Measurements from ENCODE around the gene ZMPSTE24. TPM values are rescaled to one million over a fixed set of nuclear protein-coding genes. Genes with fewer than 3 reads are reported as not detected.
A peak's percentile ranks its signal among the peaks of the same experiment; 100 is the strongest.

ZMPSTE24 gene
- total and polyA plus RNA-seq, 10 of the 15 experiments (the other 5 are each of a cell fraction or from before 2014, with no cell fraction given): 21.5 to 84.4 (median 43.6) TPM

- Histone ChIP-seq H3K79me2 (ENCODE audit: control insufficient read depth, insufficient read depth, low read length) (no peaks in the 10 kb centered on the region), H2AFZ (ENCODE audit: control insufficient read depth, low read depth, low read length) (no peak overlapping the region), H3K9ac (ENCODE audit: control insufficient read depth, insufficient read depth, low read length) (no peak overlapping the region), H3K4me1 (ENCODE audit: control insufficient read depth, insufficient read depth, low read length) (no peaks in the 10 kb centered on the region), H3K4me3 (no peak overlapping the region), H4K20me1 (ENCODE audit: control insufficient read depth, insufficient read depth) (no peaks in the 10 kb centered on the region), H3K27ac (ENCODE audit: control insufficient read depth, insufficient read depth) (no peak overlapping the region), H3K36me3 (ENCODE audit: control insufficient read depth in 2 of 2, insufficient read depth in 2 of 2, low read length in 1 of 2) (peaks cover 0 to 2% of the 10 kb centered on the region in 2 experiments; a peak in 2 of 4 replicates), H3K27me3 (replicated peaks in 1 of 2; ENCODE audit: control insufficient read depth in 2 of 2, insufficient read depth in 2 of 2, low read length in 1 of 2) (no peaks in the 10 kb centered on the region), H3K9me3 (replicated peaks; ENCODE audit: control insufficient read depth, insufficient read depth, low read length) (no peaks in the 10 kb centered on the region), H3K4me2 (ENCODE audit: control insufficient read depth, insufficient read depth) (no peak overlapping the region)
- RAD21 ChIA-PET (ENCODE audit: unreplicated experiment): interaction anchor here (0.6 to 1.5 kb wide), 2 partner anchors 156 to 162 kb away, joined by 3 read pairs; no protein-coding TSS in a partner anchor
- in situ Hi-C loops (cut with MboI) (no loop called here), intact Hi-C loops (cut with micrococcal nuclease; ENCODE audit: unreplicated experiment) (no loop called here)
- WGBS (ENCODE audit: insufficient coverage, insufficient replicate concordance, low lambda C conversion rate, missing lambda C conversion rate): 61% methylated on average over 7 of the region's 8 CpGs
- ATAC-seq: peak; percentile 15; the same call in 2 of the 3 replicates
- no peak for DNase-seq (ENCODE audit: low read depth, low spot score)
- no TSS peak for BruUV-seq (replicated peaks)
- no peak for FAIRE-seq
- POLR2A ChIA-PET: interaction anchor here (0.5 to 0.7 kb wide), 2 partner anchors 10 to 58 kb away, joined by 3 to 5 read pairs; no protein-coding TSS in a partner anchor
- CTCF ChIA-PET: interaction anchor here (0.9 to 2.4 kb wide), 2 partner anchors 147 to 156 kb away, joined by 5 to 6 read pairs; no protein-coding TSS in a partner anchor
- TF ChIP-seq SRF (IDR thresholded peaks at IDR 0.05; ENCODE audit: low read depth in 2 of 2, low read length in 2 of 2): no peak
- TF ChIP-seq, protein P1, sequence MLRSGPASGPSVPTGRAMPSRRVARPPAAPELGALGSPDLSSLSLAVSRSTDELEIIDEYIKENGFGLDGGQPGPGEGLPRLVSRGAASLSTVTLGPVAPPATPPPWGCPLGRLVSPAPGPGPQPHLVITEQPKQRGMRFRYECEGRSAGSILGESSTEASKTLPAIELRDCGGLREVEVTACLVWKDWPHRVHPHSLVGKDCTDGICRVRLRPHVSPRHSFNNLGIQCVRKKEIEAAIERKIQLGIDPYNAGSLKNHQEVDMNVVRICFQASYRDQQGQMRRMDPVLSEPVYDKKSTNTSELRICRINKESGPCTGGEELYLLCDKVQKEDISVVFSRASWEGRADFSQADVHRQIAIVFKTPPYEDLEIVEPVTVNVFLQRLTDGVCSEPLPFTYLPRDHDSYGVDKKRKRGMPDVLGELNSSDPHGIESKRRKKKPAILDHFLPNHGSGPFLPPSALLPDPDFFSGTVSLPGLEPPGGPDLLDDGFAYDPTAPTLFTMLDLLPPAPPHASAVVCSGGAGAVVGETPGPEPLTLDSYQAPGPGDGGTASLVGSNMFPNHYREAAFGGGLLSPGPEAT (IDR thresholded peaks at IDR 0.05; ENCODE audit: low read depth): no peak
- TF ChIP-seq GABPA (IDR thresholded peaks at IDR 0.05; ENCODE audit: low read depth): no peak
- no peak for TF ChIP-seq NFXL1 (IDR thresholded peaks at IDR 0.05; ENCODE audit: borderline replicate concordance)
- 0 out of 2 replicates have a peak, but pooled peaks have one; percentile 5 for TF ChIP-seq PML (IDR thresholded peaks at IDR 0.05; ENCODE audit: low read length)
- TF ChIP-seq POLR2A (IDR thresholded peaks at IDR 0.05; ENCODE audit: low read depth, low read length): 0 out of 2 replicates have a peak, but pooled peaks have one; percentile 34
- SMC1A ChIA-PET (ENCODE audit: uncharacterized antibody, unreplicated experiment): interaction anchor here (0.6 to 1.3 kb wide), 3 partner anchors 16 to 155 kb away, joined by 3 to 4 read pairs (median 3); no protein-coding TSS in a partner anchor
Observed at GRCh38 chr1:40299366-40300248, 41.6 kb downstream of the ZMPSTE24 start.
